OCI-LY3 (cell line): Measurements from ENCODE around the gene HAO2.
"Not testable (repeated sequence)": the region's sequence is repeated elsewhere in the genome, so short reads cannot be mapped to it uniquely, and the experiment has no call there.

Source experiments
- H2AFZ ChIP-seq: fragments of 200-600, 300-600 bp; shearing (Covaris generic); 2 replicates; pipeline ENCODE4 v1.6.0; 2014; ENCODE audit warnings: antibody characterized with exemption, low read depth, low read length
- H3K27ac ChIP-seq: fragments of 200-600, 300-600 bp; sonication (generic); 2 replicates; pipeline ENCODE4 v1.5.1; 2014; ENCODE audit warnings: mild to moderate bottlenecking, low read length, moderate library complexity, mixed read lengths
- H3K27me3 ChIP-seq: fragments of 200-600, 300-600 bp; sonication (generic); 2 replicates; pipeline ENCODE4 v1.6.1; 2014; ENCODE audit warnings: low read depth, low read length, mixed read lengths
- H3K36me3 ChIP-seq: fragments of 200-600, 300-600 bp; sonication (generic); replicated peaks from 2 replicates; pipeline ENCODE3; 2014; ENCODE audit warnings: low read depth, low read length, mixed read lengths
- H3K4me1 ChIP-seq: fragments of 300-600, 200-600 bp; sonication (generic); 2 replicates; pipeline ENCODE4 v1.6.1; 2014; ENCODE audit warnings: low read length, mixed read lengths
- H3K4me2 ChIP-seq: fragments of 200-600, 300-600 bp; sonication (generic); 2 replicates; pipeline ENCODE4 v1.6.1; 2014; ENCODE audit warnings: low read length, mixed read lengths
- H3K4me3 ChIP-seq: fragments of 300-600, 200-600 bp; sonication (generic); 2 replicates; pipeline ENCODE4 v1.5.1; 2014; ENCODE audit warnings: antibody characterized with exemption, mild to moderate bottlenecking, low read length, moderate library complexity
- H3K79me2 ChIP-seq: fragments of 300-600, 200-600 bp; shearing (Covaris generic); 2 replicates; pipeline ENCODE4 v1.6.1; 2014; ENCODE audit warnings: mild to moderate bottlenecking, low read length, mixed read lengths
- H3K9ac ChIP-seq: fragments of 300-600, 200-600 bp; shearing (Covaris generic); 2 replicates; pipeline ENCODE4 v1.6.0; 2014; ENCODE audit warnings: mild to moderate bottlenecking, low read length, moderate library complexity
- H3K9me3 ChIP-seq: fragments of 200-600, 300-600 bp; shearing (Covaris generic); 2 replicates; pipeline ENCODE4 v1.6.1; 2014; ENCODE audit warnings: low read length, mixed read lengths; ENCODE audit not compliant: insufficient read depth
- H4K20me1 ChIP-seq: fragments of 200-600, 300-600 bp; sonication (generic); 2 replicates; pipeline ENCODE4 v1.6.1; 2016; ENCODE audit warnings: low read length, mixed read lengths; ENCODE audit not compliant: insufficient read depth
- CTCF ChIP-seq: fragments of 200-600, 300-600 bp; sonication (generic); IDR thresholded peaks from 2 replicates; pipeline ENCODE4 v1.5.1; 2014; ENCODE audit warnings: antibody characterized with exemption, low read length, low read depth
- EZH2phosphoT487 ChIP-seq: fragments of 200-600 bp; shearing (Covaris generic); IDR thresholded peaks from 2 replicates; pipeline ENCODE4 v1.6.1; 2018; ENCODE audit warnings: antibody characterized with exemption, mixed run types, low read depth

HAO2 gene

GRCh38 chr1:119332622-119333021 is 36.0 kb upstream of the HAO2 start:
- Histone ChIP-seq H3K79me2 (no peaks in the 10 kb centered on the region), H3K27ac (no peak overlapping the region), H3K4me1 (peaks cover 6% of the 10 kb centered on the region), H3K27me3 (no peaks in the 10 kb centered on the region), H2AFZ (no peak overlapping the region), H3K4me3 (no peak overlapping the region), H4K20me1 (no peaks in the 10 kb centered on the region), H3K4me2 (no peak overlapping the region), H3K9ac (no peak overlapping the region), H3K9me3 (no peaks in the 10 kb centered on the region), H3K36me3 (no peaks in the 10 kb centered on the region)
- no peak for TF ChIP-seq EZH2phosphoT487
- no peak for TF ChIP-seq CTCF

- Histone ChIP-seq H3K9ac (no peak overlapping the region), H4K20me1 (no peaks in the 10 kb centered on the region), H3K9me3 (no peaks in the 10 kb centered on the region), H3K79me2 (no peaks in the 10 kb centered on the region), H3K27ac (no peak overlapping the region), H3K36me3 (no peaks in the 10 kb centered on the region), H2AFZ (no peak overlapping the region), H3K4me3 (no peak overlapping the region), H3K4me1 (peaks cover 5% of the 10 kb centered on the region), H3K4me2 (no peak overlapping the region), H3K27me3 (no peaks in the 10 kb centered on the region)
- TF ChIP-seq CTCF (no peak), EZH2phosphoT487 (no peak)
Measured at GRCh38 chr1:119333163-119333896, 35.3 kb upstream of the HAO2 start.

- H3K9ac ChIP-seq, H3K36me3 ChIP-seq, H3K9me3 ChIP-seq, H3K4me2 ChIP-seq, H3K27ac ChIP-seq, H2AFZ ChIP-seq, H3K27me3 ChIP-seq, H3K4me3 ChIP-seq, H3K79me2 ChIP-seq, H4K20me1 ChIP-seq: not testable (repeated sequence)
- peaks cover 11% of the 10 kb centered on the region for H3K4me1 ChIP-seq
Measured at GRCh38 chr1:119333897-119334250, 34.7 kb upstream of the HAO2 start.

- H2AFZ ChIP-seq, result no peak overlapping the region
- H3K9me3 ChIP-seq, result no peaks in the 10 kb centered on the region
- no peak overlapping the region for H3K4me3 ChIP-seq
Measured at GRCh38 chr1:119336848-119337247, 31.7 kb upstream of the HAO2 start.

More at GRCh38 chr1:119336848-119337247, 31.7 kb upstream of the HAO2 start:
- no peaks in the 10 kb centered on the region for H3K79me2 ChIP-seq
- peaks cover 21% of the 10 kb centered on the region for H3K4me1 ChIP-seq
- TF ChIP-seq EZH2phosphoT487 (no peak), CTCF (no peak)
- H3K27ac ChIP-seq, result no peak overlapping the region
- no peaks in the 10 kb centered on the region for H3K36me3 ChIP-seq
- H3K27me3 ChIP-seq, result no peaks in the 10 kb centered on the region
- no peak overlapping the region for H3K4me2 ChIP-seq
- no peaks in the 10 kb centered on the region for H4K20me1 ChIP-seq
- H3K9ac ChIP-seq, result no peak overlapping the region
